COLO668 (cell line): ENCODE results near the gene WIPI1.
"Not testable (repeated sequence)": the region's sequence is repeated elsewhere in the genome, so short reads cannot be mapped to it uniquely, and the experiment has no call there.

Source experiments
- DNase-seq: peaks from one replicate; lab custom pipeline; 2025; ENCODE audit not compliant: unreplicated experiment; lab: John Stamatoyannopoulos, UW

The WIPI1 gene

GRCh38 chr17:68457168-68457538, at the start of gene WIPI1:
WIPI1 (minus strand) TSS chr17:68457496; CDS start chr17:68457421, 75 bp downstream.
- DNase-seq: no peak

GRCh38 chr17:68505951-68506350, 48.7 kb upstream of the WIPI1 start:
- no peak for DNase-seq

GRCh38 chr17:68501074-68501473, 43.8 kb upstream of the WIPI1 start:
- DNase-seq: no peak

GRCh38 chr17:68499587-68499986, 42.3 kb upstream of the WIPI1 start:
- no peak for DNase-seq

GRCh38 chr17:68498479-68499326, 41.4 kb upstream of the WIPI1 start:
- DNase-seq: no peak

GRCh38 chr17:68497885-68498319, 40.6 kb upstream of the WIPI1 start:
- DNase-seq: no peak

- no peak for DNase-seq
Observed at GRCh38 chr17:68495081-68495480, 37.8 kb upstream of the WIPI1 start.

GRCh38 chr17:68492394-68493054, 35.2 kb upstream of the WIPI1 start:
- not testable (repeated sequence) for DNase-seq

- DNase-seq: no peak
Observed at GRCh38 chr17:68491381-68492231, 34.3 kb upstream of the WIPI1 start.

GRCh38 chr17:68489919-68490318, 32.6 kb upstream of the WIPI1 start:
- no peak for DNase-seq

GRCh38 chr17:68484458-68484857, 27.2 kb upstream of the WIPI1 start:
- DNase-seq: no peak

GRCh38 chr17:68482576-68483041, 25.3 kb upstream of the WIPI1 start:
- DNase-seq: no peak

GRCh38 chr17:68480885-68481284, 23.6 kb upstream of the WIPI1 start:
- no peak for DNase-seq

GRCh38 chr17:68470961-68471360, 13.7 kb upstream of the WIPI1 start:
- no peak for DNase-seq

GRCh38 chr17:68468788-68469187, 11.5 kb upstream of the WIPI1 start:
- no peak for DNase-seq

GRCh38 chr17:68468334-68468733, 11.0 kb upstream of the WIPI1 start:
- DNase-seq: no peak

GRCh38 chr17:68463211-68464019, 6.1 kb upstream of the WIPI1 start:
- no peak for DNase-seq

- DNase-seq: peak; percentile 54
Observed at GRCh38 chr17:68462381-68463210, 5.3 kb upstream of the WIPI1 start.

GRCh38 chr17:68461589-68461988, 4.3 kb upstream of the WIPI1 start:
- DNase-seq: peak; percentile 27

GRCh38 chr17:68461122-68461539, 3.8 kb upstream of the WIPI1 start:
- no peak for DNase-seq
